ENCODE data around the gene DGKB. TPM values are rescaled to one million over a fixed set of nuclear protein-coding genes. Genes with fewer than 3 reads are reported as not detected.

DGKB gene
- polyA plus RNA-seq, 1 of the 3 experiments (the other 2 are of a cell fraction): 2.1 TPM

DNA sequence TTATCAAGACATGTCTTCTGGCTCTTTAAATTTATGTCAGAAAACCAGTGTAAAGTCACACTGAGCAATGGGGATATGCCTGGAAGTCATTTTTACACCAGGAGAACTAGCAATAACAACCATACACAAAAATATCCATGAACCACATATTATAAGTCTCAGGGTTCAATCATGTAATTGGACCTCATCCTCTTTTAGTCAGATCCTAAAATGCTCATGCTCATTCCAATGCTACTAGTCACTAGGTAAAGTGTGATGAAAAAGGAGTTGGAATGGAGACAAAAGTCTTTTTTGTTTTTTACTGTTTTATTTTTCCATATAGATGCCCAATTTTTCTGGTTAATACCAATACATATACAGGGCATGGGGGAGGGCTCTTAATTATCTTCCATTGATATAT, 306.1 kb downstream of the DGKB start:
- no peak for TF ChIP-seq RXRA (IDR thresholded peaks at IDR 0.05; ENCODE audit: borderline replicate concordance, low read depth)
- peak; percentile 8; the same call in 1 of the 2 replicates for TF ChIP-seq NFIC (IDR thresholded peaks at IDR 0.05; ENCODE audit: borderline replicate concordance)
- peak; percentile 6; the same call in 1 of the 2 replicates for TF ChIP-seq FOSL2 (IDR thresholded peaks at IDR 0.05; ENCODE audit: borderline replicate concordance, low read depth)
- TF ChIP-seq JUND (IDR thresholded peaks at IDR 0.05): 0 out of 2 replicates have a peak, but pooled peaks have one; percentile 4
- TF ChIP-seq SIN3A (IDR thresholded peaks at IDR 0.05; ENCODE audit: borderline replicate concordance, low read depth, low read length): no peak
- TF ChIP-seq TEAD4 (IDR thresholded peaks at IDR 0.05; ENCODE audit: borderline replicate concordance, insufficient read depth): no peak
- 0 out of 2 replicates have a peak, but pooled peaks have one; percentile 12 for TF ChIP-seq TCF12 (IDR thresholded peaks at IDR 0.05)
- DNase-seq: no peak
- H3K9me2 ChIP-seq: no peaks in the 10 kb centered on the region
- H3K79me2 ChIP-seq (ENCODE audit: insufficient read depth): no peaks in the 10 kb centered on the region
- no peaks in the 10 kb centered on the region for H3F3A ChIP-seq (replicated peaks; ENCODE audit: insufficient read depth)
- H3K9ac ChIP-seq: no peak overlapping the region
- POLR2A ChIA-PET: no interaction called here
- no peaks in the 10 kb centered on the region for H3K9me3 ChIP-seq
- CTCF ChIA-PET: interaction anchor here (1.1 kb wide), 1 partner anchor 139 kb away, joined by 3 read pairs; no protein-coding TSS in a partner anchor
- no peak overlapping the region for H3K27ac ChIP-seq (ENCODE audit: low read depth in 2 of 2, low read length in 1 of 2)
- no peak overlapping the region for H2AFZ ChIP-seq (ENCODE audit: low read depth)
- H3K4me3 ChIP-seq (ENCODE audit: low read depth in 2 of 2, low read length in 1 of 2): no peak overlapping the region
- no peaks in the 10 kb centered on the region for H3K27me3 ChIP-seq (ENCODE audit: insufficient read depth)
- no peak overlapping the region for H3K4me2 ChIP-seq
- H3K4me1 ChIP-seq (ENCODE audit: control insufficient read depth in 1 of 2, insufficient read depth in 2 of 2, low read depth in 1 of 2, low read length in 1 of 2): peaks cover 0 to 4% of the 10 kb centered on the region in 2 experiments; a peak in 2 of 4 replicates
- no peaks in the 10 kb centered on the region for H4K20me1 ChIP-seq (ENCODE audit: insufficient read depth)
- H3K36me3 ChIP-seq (replicated peaks in 1 of 2; ENCODE audit: control insufficient read depth in 1 of 2, insufficient read depth in 2 of 2, low read length in 1 of 2): no peaks in the 10 kb centered on the region

DNA sequence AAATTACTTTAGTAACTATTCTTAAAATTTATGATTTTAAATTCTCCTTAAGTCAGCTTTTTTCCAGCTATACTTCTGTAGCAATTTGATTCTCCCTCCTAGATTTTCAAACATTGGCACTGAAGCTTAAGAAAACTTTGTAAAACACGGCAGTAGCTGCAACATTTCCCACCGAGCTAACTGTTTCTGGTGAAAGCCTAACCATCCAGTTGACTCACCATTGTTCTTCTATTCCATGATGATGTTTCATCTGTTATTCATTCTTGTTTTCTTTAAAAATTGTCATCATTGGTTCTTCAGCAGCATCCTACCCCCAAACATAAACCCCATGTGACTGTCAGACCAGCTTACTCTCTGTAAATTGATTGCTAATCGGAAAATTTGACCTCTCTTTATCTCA, 312.3 kb downstream of the DGKB start:
- Histone ChIP-seq H3K4me2 (no peak overlapping the region), H3K79me2 (ENCODE audit: insufficient read depth) (no peaks in the 10 kb centered on the region), H3K9me3 (no peaks in the 10 kb centered on the region), H3K27me3 (ENCODE audit: insufficient read depth) (no peaks in the 10 kb centered on the region), H3K4me1 (ENCODE audit: control insufficient read depth in 1 of 2, insufficient read depth in 2 of 2, low read depth in 1 of 2, low read length in 1 of 2) (no peaks in the 10 kb centered on the region), H3K4me3 (ENCODE audit: low read depth in 2 of 2, low read length in 1 of 2) (no peak overlapping the region), H3K9me2 (no peaks in the 10 kb centered on the region), H3K27ac (ENCODE audit: low read depth in 2 of 2, low read length in 1 of 2) (no peak overlapping the region), H4K20me1 (ENCODE audit: insufficient read depth) (no peaks in the 10 kb centered on the region), H2AFZ (ENCODE audit: low read depth) (no peak overlapping the region), H3K36me3 (replicated peaks in 1 of 2; ENCODE audit: control insufficient read depth in 1 of 2, insufficient read depth in 2 of 2, low read length in 1 of 2) (no peaks in the 10 kb centered on the region), H3F3A (replicated peaks; ENCODE audit: insufficient read depth) (no peaks in the 10 kb centered on the region), H3K9ac (no peak overlapping the region)
- 81% methylated on average over 3 of the region's 3 CpGs for WGBS (ENCODE audit: low lambda C conversion rate)
- DNase-seq: no peak
- CTCF ChIA-PET: interaction anchor here (1.0 kb wide), 1 partner anchor 330 kb away, joined by 3 read pairs; no protein-coding TSS in a partner anchor
- TF ChIP-seq FOSL2 (IDR thresholded peaks at IDR 0.05; ENCODE audit: borderline replicate concordance, low read depth) (no peak), TAF1 (IDR thresholded peaks at IDR 0.05; ENCODE audit: borderline replicate concordance, low read depth, low read length) (no peak), RFX5 (IDR thresholded peaks at IDR 0.05; ENCODE audit: low read length) (no peak)
- TF ChIP-seq, protein P1, sequence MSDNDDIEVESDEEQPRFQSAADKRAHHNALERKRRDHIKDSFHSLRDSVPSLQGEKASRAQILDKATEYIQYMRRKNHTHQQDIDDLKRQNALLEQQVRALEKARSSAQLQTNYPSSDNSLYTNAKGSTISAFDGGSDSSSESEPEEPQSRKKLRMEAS (IDR thresholded peaks at IDR 0.05; ENCODE audit: low read depth): no peak
- TF ChIP-seq, protein P2, sequence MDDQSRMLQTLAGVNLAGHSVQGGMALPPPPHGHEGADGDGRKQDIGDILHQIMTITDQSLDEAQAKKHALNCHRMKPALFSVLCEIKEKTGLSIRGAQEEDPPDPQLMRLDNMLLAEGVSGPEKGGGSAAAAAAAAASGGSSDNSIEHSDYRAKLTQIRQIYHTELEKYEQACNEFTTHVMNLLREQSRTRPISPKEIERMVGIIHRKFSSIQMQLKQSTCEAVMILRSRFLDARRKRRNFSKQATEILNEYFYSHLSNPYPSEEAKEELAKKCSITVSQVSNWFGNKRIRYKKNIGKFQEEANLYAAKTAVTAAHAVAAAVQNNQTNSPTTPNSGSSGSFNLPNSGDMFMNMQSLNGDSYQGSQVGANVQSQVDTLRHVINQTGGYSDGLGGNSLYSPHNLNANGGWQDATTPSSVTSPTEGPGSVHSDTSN (IDR thresholded peaks at IDR 0.05): no peak
- POLR2A ChIA-PET: interaction anchor here (0.7 kb wide), 1 partner anchor 79 kb away, joined by 3 read pairs; no protein-coding TSS in a partner anchor

DNA sequence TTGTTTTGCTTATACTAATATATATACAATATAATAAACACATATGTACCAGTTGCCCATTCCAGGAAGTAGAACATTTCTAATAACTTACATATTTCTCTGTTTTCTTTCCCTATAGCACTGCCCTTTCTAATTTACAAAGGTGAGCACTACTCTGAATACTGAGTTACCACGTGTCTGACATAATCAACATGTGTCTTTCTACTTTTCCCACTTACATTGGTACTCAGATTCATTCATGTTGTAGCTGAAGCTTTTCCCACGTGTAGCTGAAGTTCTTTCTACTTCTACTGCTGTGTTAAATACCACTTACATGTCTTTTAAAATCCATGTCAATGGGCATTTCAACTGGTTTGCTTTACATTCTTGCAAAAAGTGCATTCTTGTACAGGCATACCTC, 317.3 kb downstream of the DGKB start:
- H4K20me1 ChIP-seq (ENCODE audit: insufficient read depth): no peaks in the 10 kb centered on the region
- no peaks in the 10 kb centered on the region for H3K27me3 ChIP-seq (ENCODE audit: insufficient read depth)
- H3F3A ChIP-seq (replicated peaks; ENCODE audit: insufficient read depth): no peaks in the 10 kb centered on the region
- H2AFZ ChIP-seq (ENCODE audit: low read depth): no peak overlapping the region
- no peak overlapping the region for H3K27ac ChIP-seq (ENCODE audit: low read depth in 2 of 2, low read length in 1 of 2)
- WGBS (ENCODE audit: low lambda C conversion rate): 58% methylated on average over 2 of the region's 2 CpGs
- no peak for DNase-seq
- no peaks in the 10 kb centered on the region for H3K4me1 ChIP-seq (ENCODE audit: control insufficient read depth in 1 of 2, insufficient read depth in 2 of 2, low read depth in 1 of 2, low read length in 1 of 2)
- ChIA-PET CTCF (no interaction called here), POLR2A (no interaction called here)
- H3K9me3 ChIP-seq: no peaks in the 10 kb centered on the region
- no peak overlapping the region for H3K9ac ChIP-seq
- no peak overlapping the region for H3K4me3 ChIP-seq (ENCODE audit: low read depth in 2 of 2, low read length in 1 of 2)
- H3K79me2 ChIP-seq (ENCODE audit: insufficient read depth): no peaks in the 10 kb centered on the region
- no peak for TF ChIP-seq TAF1 (IDR thresholded peaks at IDR 0.05; ENCODE audit: borderline replicate concordance, low read depth, low read length)
- TF ChIP-seq FOXJ3 (CRISPR knock-in tag; IDR thresholded peaks at IDR 0.05): no peak
- TF ChIP-seq FOXM1 (IDR thresholded peaks at IDR 0.05; ENCODE audit: low read depth): no peak
- no peak for TF ChIP-seq MXI1 (IDR thresholded peaks at IDR 0.05; ENCODE audit: low read depth, low read length)
- TF ChIP-seq, protein P3, sequence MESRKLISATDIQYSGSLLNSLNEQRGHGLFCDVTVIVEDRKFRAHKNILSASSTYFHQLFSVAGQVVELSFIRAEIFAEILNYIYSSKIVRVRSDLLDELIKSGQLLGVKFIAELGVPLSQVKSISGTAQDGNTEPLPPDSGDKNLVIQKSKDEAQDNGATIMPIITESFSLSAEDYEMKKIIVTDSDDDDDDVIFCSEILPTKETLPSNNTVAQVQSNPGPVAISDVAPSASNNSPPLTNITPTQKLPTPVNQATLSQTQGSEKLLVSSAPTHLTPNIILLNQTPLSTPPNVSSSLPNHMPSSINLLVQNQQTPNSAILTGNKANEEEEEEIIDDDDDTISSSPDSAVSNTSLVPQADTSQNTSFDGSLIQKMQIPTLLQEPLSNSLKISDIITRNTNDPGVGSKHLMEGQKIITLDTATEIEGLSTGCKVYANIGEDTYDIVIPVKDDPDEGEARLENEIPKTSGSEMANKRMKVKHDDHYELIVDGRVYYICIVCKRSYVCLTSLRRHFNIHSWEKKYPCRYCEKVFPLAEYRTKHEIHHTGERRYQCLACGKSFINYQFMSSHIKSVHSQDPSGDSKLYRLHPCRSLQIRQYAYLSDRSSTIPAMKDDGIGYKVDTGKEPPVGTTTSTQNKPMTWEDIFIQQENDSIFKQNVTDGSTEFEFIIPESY (IDR thresholded peaks at IDR 0.05; ENCODE audit: borderline replicate concordance, low read depth): no peak
- no peak for TF ChIP-seq EP300 (IDR thresholded peaks at IDR 0.05; ENCODE audit: borderline replicate concordance in 1 of 2, low read depth in 1 of 2, low read length in 1 of 2)
- no peak for TF ChIP-seq MEF2A (IDR thresholded peaks at IDR 0.05; ENCODE audit: borderline replicate concordance, low read depth)
- H3K36me3 ChIP-seq (replicated peaks in 1 of 2; ENCODE audit: control insufficient read depth in 1 of 2, insufficient read depth in 2 of 2, low read length in 1 of 2): peaks cover 0 to 3% of the 10 kb centered on the region in 2 experiments
- no peak overlapping the region for H3K4me2 ChIP-seq
- no peaks in the 10 kb centered on the region for H3K9me2 ChIP-seq

Measured in SK-N-SH (cell line).